Cardiac muscle cell (in vitro differentiated cells and primary cell): Measurements from ENCODE around the gene GPR37L1. TPM values are rescaled to one million over a fixed set of nuclear protein-coding genes. Genes with fewer than 3 reads are reported as not detected.
"Not testable (repeated sequence)": the region's sequence is repeated elsewhere in the genome, so short reads cannot be mapped to it uniquely, and the experiment has no call there.

Experiments used
- DNase-seq, 2 donors: peaks; one replicate each; pipeline versions ENCODE4 v3.0.0 to v3.0.0-alpha.2; 2010 to 2017; ENCODE audit warnings: low read depth in 1 of 2, low spot score in 1 of 2
- H3K27ac ChIP-seq: fragments of 200-600 bp; sonication (generic); 2 replicates; pipeline ENCODE4 v1.5.1; 2016
- H3K27me3 ChIP-seq: fragments of 200-600 bp; sonication (generic); 2 replicates; pipeline ENCODE4 v1.6.0; 2016; ENCODE audit warnings: control low read depth
- H3K36me3 ChIP-seq: fragments of 200-600 bp; sonication (generic); 2 replicates; pipeline ENCODE4 v1.5.1; 2016; ENCODE audit warnings: control low read depth
- H3K4me1 ChIP-seq: fragments of 200-600 bp; sonication (generic); 2 replicates; pipeline ENCODE4 v1.8.1; 2017; ENCODE audit warnings: low read depth, mild to moderate bottlenecking, mixed run types
- H3K4me3 ChIP-seq: fragments of 200-600 bp; sonication (generic); 2 replicates; pipeline ENCODE4 v1.5.1; 2016; ENCODE audit warnings: mild to moderate bottlenecking
- H3K9me3 ChIP-seq: fragments of 200-600 bp; sonication (generic); 2 replicates; pipeline ENCODE4 v1.5.1; 2017; ENCODE audit warnings: low read depth, mild to moderate bottlenecking, control low read depth
- polyA plus RNA-seq: library from polyadenylated mRNA; unstranded; fragments of >200 nt; fragmentation: Nextera tagmentation; extraction: Ambion mirVana; gene quantifications from 2 replicates; pipeline ENCODE4 v1.2.1, GENCODE V29; 2016
- total RNA-seq: library from RNA; depleted of rRNA; stranded (reverse); fragments of >200 nt; gene quantifications from 2 replicates; pipeline ENCODE4 v1.2.3, GENCODE V29; 2016
- TF ChIP-seq, protein P1 (sequence below): IDR thresholded peaks from 2 replicates; pipeline ENCODE4 v1.5.1; 2012; ENCODE audit warnings: low read depth, mild to moderate bottlenecking, low read length

The GPR37L1 gene
- total and polyA plus RNA-seq, 2 experiments from 2014 or later, result not detected

DNA sequence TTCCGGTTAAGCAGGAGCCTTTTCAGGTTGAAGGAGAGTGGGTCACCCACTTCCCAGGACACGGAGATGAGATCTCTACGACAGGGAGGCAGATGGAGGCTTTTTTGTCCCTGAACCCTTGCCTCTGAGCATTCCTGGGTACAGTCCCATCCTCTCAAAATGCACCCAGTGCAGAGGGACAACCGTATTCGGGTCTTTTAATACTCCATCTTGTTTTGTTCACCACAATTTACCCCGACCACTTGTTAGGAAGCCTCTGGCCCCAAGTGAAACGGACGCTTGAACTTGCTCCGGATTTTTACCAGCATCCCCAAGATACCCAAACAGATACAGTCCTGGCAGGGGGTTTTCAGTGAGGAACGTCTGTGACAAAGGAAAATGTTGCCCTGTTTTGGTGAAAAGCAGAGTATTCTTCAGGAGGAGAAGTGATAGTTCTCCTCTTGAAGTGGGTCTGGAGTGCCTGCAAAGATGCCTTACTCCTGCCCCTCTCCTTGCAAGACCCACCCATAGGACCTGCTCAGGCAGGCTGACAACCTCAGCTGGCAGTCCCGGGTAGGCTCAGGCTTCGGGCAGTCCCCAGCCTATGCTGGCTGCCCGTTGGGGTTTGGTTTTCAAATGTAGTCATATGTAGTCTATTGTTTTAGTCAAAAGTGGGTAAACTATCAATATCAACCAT is 22.5 kb downstream of the GPR37L1 start:
- H3K4me1 ChIP-seq, result peaks cover 6% of the 10 kb centered on the region
- no peak overlapping the region for H3K27ac ChIP-seq
- peak overlapping the region; percentile 87 for H3K4me3 ChIP-seq
- H3K36me3 ChIP-seq, result no peaks in the 10 kb centered on the region
- DNase-seq, result no peak
- H3K27me3 ChIP-seq, result peaks cover 4% of the 10 kb centered on the region
- H3K9me3 ChIP-seq, result no peaks in the 10 kb centered on the region
- TF ChIP-seq, protein P1, sequence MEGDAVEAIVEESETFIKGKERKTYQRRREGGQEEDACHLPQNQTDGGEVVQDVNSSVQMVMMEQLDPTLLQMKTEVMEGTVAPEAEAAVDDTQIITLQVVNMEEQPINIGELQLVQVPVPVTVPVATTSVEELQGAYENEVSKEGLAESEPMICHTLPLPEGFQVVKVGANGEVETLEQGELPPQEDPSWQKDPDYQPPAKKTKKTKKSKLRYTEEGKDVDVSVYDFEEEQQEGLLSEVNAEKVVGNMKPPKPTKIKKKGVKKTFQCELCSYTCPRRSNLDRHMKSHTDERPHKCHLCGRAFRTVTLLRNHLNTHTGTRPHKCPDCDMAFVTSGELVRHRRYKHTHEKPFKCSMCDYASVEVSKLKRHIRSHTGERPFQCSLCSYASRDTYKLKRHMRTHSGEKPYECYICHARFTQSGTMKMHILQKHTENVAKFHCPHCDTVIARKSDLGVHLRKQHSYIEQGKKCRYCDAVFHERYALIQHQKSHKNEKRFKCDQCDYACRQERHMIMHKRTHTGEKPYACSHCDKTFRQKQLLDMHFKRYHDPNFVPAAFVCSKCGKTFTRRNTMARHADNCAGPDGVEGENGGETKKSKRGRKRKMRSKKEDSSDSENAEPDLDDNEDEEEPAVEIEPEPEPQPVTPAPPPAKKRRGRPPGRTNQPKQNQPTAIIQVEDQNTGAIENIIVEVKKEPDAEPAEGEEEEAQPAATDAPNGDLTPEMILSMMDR, result no peak

DNA sequence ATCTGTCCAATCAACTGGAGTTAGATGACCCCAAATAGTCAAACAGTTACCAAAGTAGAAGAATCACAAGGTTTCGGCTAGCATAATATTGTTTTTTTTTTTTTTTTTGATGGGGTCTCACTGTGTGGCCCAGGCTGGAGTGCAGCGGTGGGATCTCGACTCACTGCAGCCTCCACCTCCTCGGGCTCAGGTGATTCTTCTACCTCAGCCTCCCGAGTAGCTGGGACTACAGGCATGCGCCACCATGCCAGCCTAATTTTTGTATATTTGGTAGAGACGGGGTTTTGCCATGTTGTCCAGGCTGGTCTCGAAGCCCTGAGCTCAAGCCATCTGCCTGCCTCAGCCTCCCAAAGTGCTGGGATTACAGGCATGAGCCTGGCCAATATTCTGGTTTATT is 23.0 kb downstream of the GPR37L1 start:
- not testable (repeated sequence) for H3K27me3 ChIP-seq, H3K27ac ChIP-seq, DNase-seq, H3K4me1 ChIP-seq, H3K4me3 ChIP-seq, H3K36me3 ChIP-seq, H3K9me3 ChIP-seq

DNA sequence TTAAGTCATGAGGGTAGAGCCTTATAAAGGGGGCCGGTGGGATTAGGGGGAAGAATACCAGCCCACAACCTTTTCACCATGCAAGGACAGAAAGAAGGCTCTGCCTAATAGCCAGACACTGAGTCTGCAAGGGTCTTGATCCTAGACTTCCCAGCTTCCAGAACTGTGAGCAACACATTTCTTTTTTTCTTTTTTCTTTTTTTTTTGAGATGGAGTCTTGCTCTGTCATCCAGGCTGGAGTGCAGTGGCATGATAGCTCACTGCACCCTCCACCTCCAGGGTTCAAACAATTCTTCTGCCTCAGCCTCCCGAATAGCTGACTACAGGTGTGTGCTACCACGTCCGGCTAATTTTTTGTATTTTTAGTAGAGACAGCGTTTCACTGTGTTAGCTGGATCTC is 23.6 kb downstream of the GPR37L1 start:
- TF ChIP-seq, protein P1, result no peak
- peaks cover 4% of the 10 kb centered on the region for H3K27me3 ChIP-seq
- no peaks in the 10 kb centered on the region for H3K36me3 ChIP-seq
- peaks cover 6% of the 10 kb centered on the region for H3K4me1 ChIP-seq
- H3K4me3 ChIP-seq, result no peak overlapping the region
- no peaks in the 10 kb centered on the region for H3K9me3 ChIP-seq
- DNase-seq, result no peak
- no peak overlapping the region for H3K27ac ChIP-seq

DNA sequence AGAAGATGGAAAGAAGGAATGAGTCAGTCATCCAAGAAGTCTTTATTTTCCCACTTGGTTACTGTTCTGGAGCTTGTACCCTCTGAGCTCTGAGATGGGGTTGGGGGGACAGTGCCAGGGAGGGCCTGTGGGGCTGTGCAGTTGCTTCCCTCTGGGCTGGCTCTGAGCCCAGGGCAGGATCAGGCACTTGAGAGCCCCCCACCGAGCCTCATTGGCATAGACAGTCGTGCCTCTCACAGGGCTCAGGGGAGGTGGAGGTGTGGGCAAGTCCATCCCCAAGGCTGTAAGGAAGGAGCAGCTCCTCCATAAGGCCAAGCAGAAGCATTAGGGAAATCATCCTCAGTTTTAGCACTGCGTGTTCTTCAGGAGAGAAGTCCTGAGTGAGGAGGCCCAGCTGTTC is 24.3 kb downstream of the GPR37L1 start:
- H3K4me1 ChIP-seq, result peaks cover 6% of the 10 kb centered on the region
- no peak overlapping the region for H3K4me3 ChIP-seq
- H3K36me3 ChIP-seq, result no peaks in the 10 kb centered on the region
- no peak overlapping the region for H3K27ac ChIP-seq
- TF ChIP-seq, protein P1, result no peak
- DNase-seq, result no peak
- H3K27me3 ChIP-seq, result peaks cover 4% of the 10 kb centered on the region
- no peaks in the 10 kb centered on the region for H3K9me3 ChIP-seq

DNA sequence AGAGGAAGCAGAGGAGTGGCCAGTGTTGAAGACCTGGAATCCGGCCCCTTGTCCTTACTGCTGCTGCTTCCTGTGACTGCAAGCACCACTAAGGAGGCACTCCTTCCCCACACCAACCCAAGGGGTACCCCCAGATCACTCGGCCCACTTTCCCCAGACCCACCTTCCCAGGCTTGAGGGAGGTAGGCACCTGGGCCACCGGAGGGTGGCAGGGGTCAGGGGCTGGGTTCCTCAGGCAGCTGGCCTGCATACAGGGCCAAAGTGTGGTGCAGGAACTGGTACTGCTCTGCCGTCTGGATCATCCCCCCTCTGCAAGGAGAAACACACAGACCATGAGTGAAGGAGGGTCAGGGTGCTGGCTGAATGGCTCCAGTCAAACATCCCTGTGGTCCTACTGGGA is 25.7 kb downstream of the GPR37L1 start:
- Histone ChIP-seq H3K36me3 (no peaks in the 10 kb centered on the region), H3K27ac (no peak overlapping the region), H3K4me3 (no peak overlapping the region), H3K4me1 (no peaks in the 10 kb centered on the region), H3K9me3 (no peaks in the 10 kb centered on the region), H3K27me3 (peaks cover 4% of the 10 kb centered on the region)
- DNase-seq, result no peak
- TF ChIP-seq, protein P1, result no peak

DNA sequence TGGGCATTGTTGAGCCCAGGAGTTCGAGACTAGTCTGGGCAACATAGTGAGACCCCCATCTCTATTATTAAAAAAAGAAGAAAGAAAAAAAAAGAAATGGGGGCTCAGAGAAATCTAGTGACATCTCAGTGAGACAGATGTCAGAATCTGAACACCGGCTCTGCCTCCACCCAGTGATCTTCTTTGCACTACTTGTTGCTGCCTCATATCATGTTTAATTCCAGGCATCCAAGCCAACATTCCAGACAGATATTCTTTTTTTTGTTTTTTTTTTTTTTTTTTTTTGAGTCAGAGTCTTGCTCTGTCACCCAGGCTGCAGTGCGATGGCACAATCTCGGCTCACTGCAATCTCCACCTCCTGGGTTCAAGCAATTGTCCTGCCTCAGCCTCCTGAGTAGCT is 26.8 kb downstream of the GPR37L1 start:
- H3K27me3 ChIP-seq, result peaks cover 4% of the 10 kb centered on the region
- no peaks in the 10 kb centered on the region for H3K4me1 ChIP-seq
- no peak overlapping the region for H3K27ac ChIP-seq
- DNase-seq, result peak in 1 of 2 donors; percentile 45
- H3K4me3 ChIP-seq, result no peak overlapping the region
- TF ChIP-seq, protein P1, result no peak
- H3K9me3 ChIP-seq, result no peaks in the 10 kb centered on the region
- H3K36me3 ChIP-seq, result no peaks in the 10 kb centered on the region
